Stimulated activated CD8-positive, alpha-beta memory T cell treated with anti-CD3 and anti-CD28 coated beads, Interleukin-15, amount 100 ng/mL, for 48 hours (primary cell): ENCODE measurements around the gene MCM8.

Experiments used
- DNase-seq, 2 donors: peaks; one replicate each; pipeline ENCODE4 v3.0.0-alpha.2; 2020; ENCODE audit warnings: low read depth in 2 of 2

MCM8 gene

GRCh38 chr20:5947276-5947675, 3.2 kb upstream of the MCM8 start:
- DNase-seq, result peak; percentile 27 to 55

GRCh38 chr20:5949943-5950270, 545 bp upstream of the MCM8 start:
- DNase-seq, result no peak

GRCh38 chr20:5967469-5967868, 17.0 kb downstream of the MCM8 start:
- DNase-seq, result no peak

- DNase-seq, result no peak
Measured at GRCh38 chr20:5968462-5968861, 18.0 kb downstream of the MCM8 start.

- DNase-seq, result no peak
Measured at GRCh38 chr20:5969348-5969935, 19.0 kb downstream of the MCM8 start.

GRCh38 chr20:5969940-5970339, 19.5 kb downstream of the MCM8 start:
- no peak for DNase-seq

DNA sequence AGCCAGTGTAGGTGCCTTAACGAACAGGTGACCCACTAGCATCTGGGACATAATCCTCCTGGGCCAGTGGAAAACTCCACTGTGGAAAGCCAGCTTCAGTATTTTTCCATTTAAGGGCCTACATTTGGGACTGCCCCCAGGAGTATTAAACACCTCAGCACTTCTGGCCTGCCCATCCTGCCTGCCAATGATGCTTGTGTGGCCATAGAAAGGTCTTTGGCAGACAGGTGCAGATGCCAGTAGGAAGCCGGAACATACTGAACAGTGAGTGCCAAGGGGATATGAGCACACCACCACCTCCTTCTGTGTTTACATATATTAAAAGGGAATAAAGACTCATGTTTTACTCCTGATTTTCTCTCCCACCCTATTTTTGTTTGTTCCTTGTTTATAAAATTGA, 19.9 kb downstream of the MCM8 start:
- DNase-seq, result no peak

- DNase-seq, result no peak
Measured at GRCh38 chr20:5971203-5971602, 20.8 kb downstream of the MCM8 start.

DNA sequence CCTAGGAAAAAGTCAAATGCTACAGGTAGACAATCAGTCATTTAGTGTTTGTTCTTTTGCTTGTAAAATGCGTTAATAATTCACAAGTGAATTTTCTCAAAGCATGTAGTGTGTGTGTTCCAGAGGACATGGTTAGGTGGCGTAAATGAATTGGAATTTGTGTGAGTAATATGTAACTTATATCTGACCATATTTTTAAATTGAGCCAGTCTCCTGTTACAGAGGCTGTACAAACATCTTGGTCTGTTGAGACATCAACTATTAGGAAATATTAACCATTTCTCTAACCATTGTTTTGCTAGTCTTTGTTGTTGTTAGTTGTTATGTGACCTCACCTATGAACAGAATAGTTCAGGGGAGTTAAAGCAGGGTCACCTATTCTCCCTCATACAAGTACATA, 22.7 kb downstream of the MCM8 start:
- no peak for DNase-seq

DNA sequence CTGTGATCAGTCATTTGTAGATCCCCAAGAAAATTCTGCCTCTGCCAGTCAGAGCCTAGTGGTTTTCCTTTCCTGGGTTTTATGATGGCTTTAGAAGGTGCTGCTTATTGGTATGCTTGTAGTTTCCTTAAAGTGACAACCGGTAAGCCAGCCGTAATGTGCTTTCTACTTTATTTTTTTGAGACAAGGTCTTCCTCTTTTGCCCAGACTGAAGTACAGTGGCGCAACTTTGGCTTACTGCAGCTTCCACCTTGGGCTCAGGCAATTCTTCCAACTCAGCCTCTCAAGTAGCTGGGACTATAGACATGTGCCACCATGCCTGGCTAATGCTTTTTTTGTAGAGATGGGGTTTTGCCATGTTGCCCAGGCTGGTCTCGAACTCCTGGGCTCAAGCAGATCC, 23.5 kb downstream of the MCM8 start:
- DNase-seq, result no peak

DNA sequence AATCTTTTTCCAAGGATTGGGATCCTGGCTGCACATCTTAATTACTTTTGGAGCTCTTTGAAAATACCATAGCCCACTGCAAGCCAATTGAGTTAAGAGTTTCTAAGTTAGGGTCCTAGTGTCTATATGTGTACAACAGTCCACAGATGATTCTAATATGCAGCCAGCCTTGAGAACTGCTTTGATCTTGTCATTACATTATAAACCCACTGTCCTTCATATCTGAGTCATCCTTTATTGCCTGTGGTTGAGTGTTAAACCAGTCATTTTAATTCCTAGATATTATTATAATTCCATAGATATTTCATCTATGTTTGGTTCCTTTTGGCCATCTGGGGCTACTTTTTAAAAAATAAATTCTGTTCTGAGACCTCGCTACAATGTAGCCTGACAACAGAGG, 24.1 kb downstream of the MCM8 start:
- no peak for DNase-seq

- no peak for DNase-seq
Measured at GRCh38 chr20:5975778-5976177, 25.3 kb downstream of the MCM8 start.

GRCh38 chr20:5977223-5977622, 26.8 kb downstream of the MCM8 start:
- DNase-seq, result no peak

DNA sequence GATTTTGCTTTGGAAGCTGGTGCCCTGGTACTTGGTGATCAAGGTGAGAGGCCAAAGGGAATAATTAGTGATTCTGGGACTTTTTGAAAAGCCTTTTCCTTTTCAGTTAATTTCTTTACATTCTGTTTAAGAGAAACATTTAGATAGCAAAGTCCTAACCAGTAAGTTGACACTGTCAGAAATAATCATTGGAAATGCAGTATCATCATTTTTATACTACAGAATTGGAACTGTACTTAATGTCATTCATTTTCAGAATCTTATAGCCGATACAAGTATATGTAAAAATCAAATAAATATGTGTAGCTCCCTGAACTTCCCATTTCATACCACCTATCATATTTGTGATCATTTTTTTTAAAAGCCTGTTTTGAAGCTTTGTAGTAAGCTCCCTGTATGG, 27.5 kb downstream of the MCM8 start:
- no peak for DNase-seq

GRCh38 chr20:5979801-5980200, 29.3 kb downstream of the MCM8 start:
- no peak for DNase-seq

DNA sequence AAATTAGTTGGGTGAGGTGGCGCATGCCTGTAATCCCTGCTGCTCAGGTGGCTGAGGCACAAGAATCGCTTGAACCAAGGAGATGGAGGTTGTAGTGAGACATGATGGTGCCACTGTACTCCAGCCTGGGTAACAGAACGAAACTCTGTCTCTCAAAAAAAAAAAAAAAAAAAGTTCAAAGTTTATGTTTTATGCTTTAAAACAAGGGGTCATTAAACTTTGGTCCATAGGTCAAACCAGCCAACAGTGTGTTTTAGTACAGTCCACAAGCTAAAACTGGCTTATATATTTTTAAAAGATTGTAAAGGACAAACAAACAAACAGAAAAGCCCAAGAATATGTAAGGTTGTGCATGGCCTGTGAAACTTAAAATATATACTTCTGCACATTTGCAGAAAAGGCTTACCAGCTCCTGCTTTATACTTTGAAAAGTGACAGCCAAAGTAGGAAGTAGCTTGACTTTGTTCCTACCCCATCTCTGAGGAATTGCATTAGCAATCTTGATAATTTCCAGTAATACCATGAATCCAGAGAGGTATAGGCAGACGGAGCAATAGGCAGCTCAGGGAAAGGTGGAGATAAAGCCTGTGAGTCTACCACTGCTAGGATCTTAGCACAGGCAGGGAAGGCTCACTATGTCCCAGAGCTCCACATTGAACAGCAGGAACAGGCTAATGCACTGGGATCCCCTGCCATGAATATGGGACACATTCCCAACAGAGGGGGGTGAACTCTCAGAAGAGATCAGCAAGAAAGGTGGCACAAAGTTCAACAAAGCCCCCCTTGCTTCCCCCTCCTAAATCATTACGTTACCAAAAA, 30.5 kb downstream of the MCM8 start:
- no peak for DNase-seq

DNA sequence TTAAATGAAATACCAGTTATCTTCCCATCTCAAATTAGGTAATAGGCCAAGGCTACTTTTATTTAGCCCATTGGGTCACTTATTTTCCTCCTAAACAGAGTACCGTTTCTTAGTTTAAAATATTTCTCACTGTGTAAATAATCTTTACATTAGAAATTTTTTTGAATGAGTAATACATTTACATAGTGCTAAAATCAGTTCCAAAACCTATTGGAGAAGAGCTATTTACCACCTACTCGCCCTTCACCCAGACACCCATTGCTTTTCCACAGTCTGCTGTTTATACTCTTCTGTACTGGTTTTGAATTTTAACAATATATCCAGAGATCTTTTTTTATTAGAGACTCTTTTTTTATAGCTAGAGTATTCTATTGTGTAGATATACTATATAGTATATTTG, 36.9 kb downstream of the MCM8 start:
- no peak for DNase-seq

DNA sequence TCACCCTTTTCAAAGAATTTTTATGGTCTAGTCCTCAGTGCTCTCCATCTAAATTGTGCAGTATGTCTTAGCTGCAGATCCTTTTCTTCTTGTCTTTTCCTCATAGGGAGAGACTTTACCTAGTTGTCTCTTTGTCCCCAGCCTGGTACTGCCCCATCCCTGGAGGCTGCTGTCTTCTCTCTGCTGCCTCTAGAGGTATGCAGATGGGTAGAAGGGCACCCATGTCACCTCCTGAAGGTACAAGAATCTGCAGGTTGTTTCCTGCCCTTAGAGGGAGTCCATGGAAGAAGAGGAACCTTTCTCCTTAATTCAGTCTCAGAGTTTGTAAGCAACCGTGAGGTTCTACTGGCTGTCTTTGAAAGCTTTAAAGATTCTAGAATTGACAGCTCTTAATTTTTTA, 39.1 kb downstream of the MCM8 start:
- DNase-seq, result no peak

DNA sequence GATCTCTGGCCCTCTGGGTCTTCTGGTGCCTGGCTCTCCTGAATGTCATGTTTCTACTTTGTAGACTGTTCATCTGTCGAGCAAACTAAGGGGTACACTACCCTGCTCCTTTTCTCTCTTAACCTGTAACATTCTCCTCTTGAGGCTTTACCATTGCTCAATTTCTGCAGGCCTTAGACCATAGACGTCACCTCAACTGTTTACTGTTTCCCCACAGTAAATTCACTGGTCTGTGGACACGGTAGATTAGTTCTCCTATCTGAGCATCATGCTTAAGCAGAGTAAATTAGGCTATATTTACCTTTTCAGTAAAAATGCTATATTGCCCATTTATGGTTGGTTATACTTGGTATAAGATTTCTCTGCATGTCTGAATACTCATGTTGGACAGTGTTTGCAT, 40.5 kb downstream of the MCM8 start:
- no peak for DNase-seq

GRCh38 chr20:5991623-5992441, 41.4 kb downstream of the MCM8 start:
- no peak for DNase-seq

DNA sequence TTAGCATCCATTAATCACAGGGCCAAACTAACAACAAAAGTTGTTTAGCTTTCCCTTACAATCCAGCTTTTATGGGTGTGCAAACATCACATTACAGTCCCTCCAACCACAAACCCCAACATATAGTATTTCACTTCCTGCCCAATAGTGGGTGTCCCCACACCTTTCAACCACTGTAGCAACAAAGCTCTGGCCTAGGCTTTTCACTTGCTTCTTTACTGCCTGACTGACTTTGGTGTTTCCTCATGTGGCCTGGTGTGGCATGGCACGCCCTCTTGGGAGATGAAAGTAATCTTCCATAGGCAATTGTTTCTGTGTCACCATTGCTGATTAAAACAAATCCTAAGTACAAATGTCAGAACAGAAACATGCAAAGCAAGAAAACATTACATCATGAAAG, 46.3 kb downstream of the MCM8 start:
- peak; percentile 19 to 21 for DNase-seq

DNA sequence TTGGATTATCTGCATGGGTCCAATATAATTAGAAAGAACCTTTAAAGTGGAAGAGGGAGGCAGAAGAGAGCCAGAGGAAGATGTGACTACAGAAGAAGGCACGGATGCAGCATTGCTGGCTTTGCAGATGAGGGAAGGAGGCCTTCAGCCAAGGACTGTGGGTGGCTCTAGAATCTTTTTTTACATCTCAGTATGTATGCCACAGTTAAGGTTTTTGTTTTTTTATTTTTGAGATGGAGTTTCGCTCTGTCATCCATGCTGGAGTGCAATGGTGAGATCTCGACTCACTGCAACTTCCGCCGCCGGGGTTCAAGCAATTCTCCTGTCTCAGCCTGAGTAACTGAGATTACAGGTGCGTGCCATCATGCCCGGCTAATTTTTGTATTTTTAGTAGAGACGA, 49.3 kb downstream of the MCM8 start:
- no peak for DNase-seq

DNA sequence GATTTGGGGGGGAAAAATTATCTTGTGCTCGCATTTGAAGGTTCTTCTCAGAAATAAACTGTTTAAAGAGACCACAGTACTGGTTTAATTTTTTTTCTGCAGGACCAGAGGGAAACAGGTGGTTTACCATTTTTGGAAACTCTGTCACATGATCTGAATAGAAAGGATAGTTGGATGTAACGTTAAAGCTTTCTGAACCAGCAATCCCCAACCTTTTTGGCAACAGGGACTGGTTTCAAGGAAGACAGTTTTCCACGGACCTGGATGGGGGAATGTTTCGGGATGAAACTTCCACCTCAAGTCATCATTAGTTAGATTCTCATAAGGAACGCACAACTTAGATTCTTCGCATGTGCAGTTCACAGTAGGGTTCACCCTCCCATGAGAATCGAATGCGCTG, 50.4 kb downstream of the MCM8 start:
- no peak for DNase-seq
